ENCODE measurements around the gene GAA. TPM values are rescaled to one million over a fixed set of nuclear protein-coding genes. Genes with fewer than 3 reads are reported as not detected.

GAA gene
- total and polyA plus RNA-seq, 12 donors = 5.6 to 170 (median 90.5) TPM

DNA sequence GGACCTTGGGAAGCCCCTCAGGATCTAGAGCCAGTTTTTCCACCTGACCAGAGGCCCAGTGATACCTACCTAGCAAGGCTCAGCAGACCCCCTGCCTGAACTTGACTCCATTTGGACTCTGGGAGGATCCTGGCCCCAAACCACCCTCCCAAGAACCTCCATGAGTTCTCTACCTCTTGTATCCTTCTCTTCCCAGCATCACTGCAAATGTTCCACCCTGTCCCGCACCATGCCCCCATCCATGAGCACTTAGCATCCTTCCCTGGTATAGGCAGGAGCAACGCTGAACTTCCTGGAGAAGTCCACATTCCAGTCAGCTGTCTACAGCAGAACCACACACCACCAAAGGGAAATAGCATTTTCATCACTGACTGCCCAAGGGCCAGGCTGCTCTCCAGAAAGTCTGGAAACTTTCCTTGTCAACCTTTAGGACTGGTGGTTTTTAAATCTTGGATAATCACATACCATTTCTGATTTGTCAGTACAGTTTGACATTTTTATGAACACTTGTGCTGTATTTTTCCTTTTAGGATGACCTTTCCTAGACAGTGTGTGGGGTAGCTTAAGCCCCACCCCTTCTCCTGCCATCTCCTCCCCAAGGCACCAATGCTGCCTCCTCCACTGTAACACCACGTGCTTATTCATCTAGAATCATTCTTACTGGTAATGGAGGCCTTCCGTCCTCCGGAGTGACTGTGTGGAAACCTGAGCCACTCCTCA, 31.7 kb downstream of the GAA start:
- Histone ChIP-seq H3K27me3 (no peaks in the 10 kb centered on the region), H3K4me1 (replicated peaks in 1 of 2) (no peaks in the 10 kb centered on the region), H3K9me3 (replicated peaks in 1 of 3) (no peaks in the 10 kb centered on the region), H3K4me3 (no peak overlapping the region), H3K36me3 (replicated peaks in 1 of 2) (peaks cover 0 to 52% of the 10 kb centered on the region in 2 donors), H3K27ac (no peak overlapping the region)
- DNase-seq = no peak
- intact Hi-C loops (cut with DNase I) = loop anchor here in 1 of 2 donors (10.0 kb wide), 1 partner anchor 252 kb away; no protein-coding TSS in a partner anchor
- WGBS, 4 donors = 83 to 87% (median 84%) methylated on average over 5 of the region's 5 CpGs
- TF ChIP-seq, protein P1, sequence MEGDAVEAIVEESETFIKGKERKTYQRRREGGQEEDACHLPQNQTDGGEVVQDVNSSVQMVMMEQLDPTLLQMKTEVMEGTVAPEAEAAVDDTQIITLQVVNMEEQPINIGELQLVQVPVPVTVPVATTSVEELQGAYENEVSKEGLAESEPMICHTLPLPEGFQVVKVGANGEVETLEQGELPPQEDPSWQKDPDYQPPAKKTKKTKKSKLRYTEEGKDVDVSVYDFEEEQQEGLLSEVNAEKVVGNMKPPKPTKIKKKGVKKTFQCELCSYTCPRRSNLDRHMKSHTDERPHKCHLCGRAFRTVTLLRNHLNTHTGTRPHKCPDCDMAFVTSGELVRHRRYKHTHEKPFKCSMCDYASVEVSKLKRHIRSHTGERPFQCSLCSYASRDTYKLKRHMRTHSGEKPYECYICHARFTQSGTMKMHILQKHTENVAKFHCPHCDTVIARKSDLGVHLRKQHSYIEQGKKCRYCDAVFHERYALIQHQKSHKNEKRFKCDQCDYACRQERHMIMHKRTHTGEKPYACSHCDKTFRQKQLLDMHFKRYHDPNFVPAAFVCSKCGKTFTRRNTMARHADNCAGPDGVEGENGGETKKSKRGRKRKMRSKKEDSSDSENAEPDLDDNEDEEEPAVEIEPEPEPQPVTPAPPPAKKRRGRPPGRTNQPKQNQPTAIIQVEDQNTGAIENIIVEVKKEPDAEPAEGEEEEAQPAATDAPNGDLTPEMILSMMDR (IDR thresholded peaks at IDR 0.05) = no peak
- no peak for TF ChIP-seq POLR2A (IDR thresholded peaks at IDR 0.05)

DNA sequence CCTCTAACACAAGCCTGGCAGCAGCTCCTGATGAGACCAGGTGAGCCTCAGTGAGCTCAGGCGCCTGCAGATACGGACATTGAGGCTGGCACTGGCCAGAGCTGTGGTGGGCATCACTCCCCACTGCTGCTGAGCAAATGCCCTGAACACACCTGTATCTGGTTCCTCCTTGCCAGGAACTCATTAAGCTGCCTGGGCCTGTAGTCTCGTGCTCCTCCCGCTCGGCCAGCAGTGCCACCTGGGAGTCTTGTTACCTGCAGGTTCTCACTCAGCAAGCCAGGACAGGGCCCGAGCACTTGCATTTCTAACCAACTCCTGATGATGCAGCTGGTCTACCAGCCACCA, 32.2 kb downstream of the GAA start:
- 94 to 100% (median 97%) methylated on average over 6 of the region's 6 CpGs for WGBS, 4 donors
- H3K4me3 ChIP-seq = no peak overlapping the region
- TF ChIP-seq, protein P1 (IDR thresholded peaks at IDR 0.05) = no peak
- no peak for TF ChIP-seq POLR2A (IDR thresholded peaks at IDR 0.05)
- no peaks in the 10 kb centered on the region for H3K9me3 ChIP-seq (replicated peaks in 1 of 3)
- no peak overlapping the region for H3K27ac ChIP-seq
- no peak for DNase-seq
- intact Hi-C loops (cut with DNase I) = loop anchor here in 1 of 2 donors (10.0 kb wide), 1 partner anchor 251 kb away; no protein-coding TSS in a partner anchor
- no peaks in the 10 kb centered on the region for H3K27me3 ChIP-seq
- H3K4me1 ChIP-seq (replicated peaks in 1 of 2) = no peaks in the 10 kb centered on the region
- H3K36me3 ChIP-seq (replicated peaks in 1 of 2) = peaks cover 0 to 57% of the 10 kb centered on the region in 2 donors

DNA sequence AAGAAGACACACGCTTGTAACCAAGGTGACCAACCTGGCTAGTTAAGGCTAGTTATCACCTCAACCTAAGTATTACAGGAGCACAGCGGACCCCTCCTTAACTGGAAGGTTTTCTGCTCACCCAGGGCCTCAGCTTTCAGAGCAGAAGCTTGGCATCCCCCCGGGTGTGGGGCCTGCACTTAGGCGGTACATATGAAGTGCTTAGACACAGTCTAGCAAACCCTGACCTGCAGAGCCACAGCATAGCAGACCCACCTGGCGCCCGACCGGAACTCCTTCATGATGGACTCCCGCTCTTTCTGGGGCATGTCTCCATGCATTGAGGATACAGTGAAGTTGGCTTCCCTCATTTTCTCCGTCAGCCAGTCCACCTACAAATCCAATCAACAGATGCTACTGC, 35.8 kb downstream of the GAA start:
- WGBS, 4 donors = 95 to 98% (median 96%) methylated on average over 5 to 9 of the region's 9 CpGs
- no peak for DNase-seq
- intact Hi-C loops (cut with DNase I) = loop anchor here in 1 of 2 donors (10.0 kb wide), 1 partner anchor 248 kb away; no protein-coding TSS in a partner anchor
- no peaks in the 10 kb centered on the region for H3K9me3 ChIP-seq (replicated peaks in 1 of 3)
- H3K27me3 ChIP-seq = no peaks in the 10 kb centered on the region
- peaks cover 0 to 93% of the 10 kb centered on the region in 2 donors for H3K36me3 ChIP-seq (replicated peaks in 1 of 2)
- TF ChIP-seq, protein P1 (IDR thresholded peaks at IDR 0.05) = no peak
- TF ChIP-seq POLR2A (IDR thresholded peaks at IDR 0.05) = no peak
- H3K27ac ChIP-seq = no peak overlapping the region
- no peaks in the 10 kb centered on the region for H3K4me1 ChIP-seq (replicated peaks in 1 of 2)
- H3K4me3 ChIP-seq = no peak overlapping the region

DNA sequence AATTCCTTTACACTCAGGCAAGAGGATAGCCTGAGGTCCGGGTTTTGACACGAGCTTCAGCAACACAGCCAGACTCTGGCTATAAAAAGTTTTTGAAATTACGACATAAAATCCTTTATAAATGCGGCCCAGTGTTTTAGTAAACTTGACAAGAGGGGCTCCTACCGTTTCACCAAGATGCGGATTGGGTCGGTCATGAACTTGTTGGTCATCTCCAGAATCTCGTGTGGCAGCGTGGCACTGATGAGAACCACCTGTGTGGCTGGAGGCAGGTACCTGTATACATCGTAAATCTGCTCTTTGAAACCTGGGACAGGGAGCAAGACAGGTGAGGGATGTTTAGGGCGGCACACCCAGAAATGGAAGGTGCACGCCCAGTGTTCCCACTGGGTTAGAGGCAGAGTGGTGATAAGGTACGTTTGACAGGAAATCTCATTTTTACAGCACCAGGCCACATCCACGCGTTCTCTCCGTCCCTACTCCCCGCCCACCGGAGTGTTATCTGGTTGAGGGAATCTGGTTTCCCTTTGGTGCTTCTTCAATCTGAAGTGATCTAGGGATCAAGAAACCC, 37.6 kb downstream of the GAA start:
- H3K4me3 ChIP-seq = no peak overlapping the region
- H3K27ac ChIP-seq = no peak overlapping the region
- no peaks in the 10 kb centered on the region for H3K9me3 ChIP-seq (replicated peaks in 1 of 3)
- TF ChIP-seq, protein P1 (IDR thresholded peaks at IDR 0.05) = no peak
- TF ChIP-seq POLR2A (IDR thresholded peaks at IDR 0.05) = no peak
- peaks cover 0 to 100% of the 10 kb centered on the region in 2 donors for H3K36me3 ChIP-seq (replicated peaks in 1 of 2)
- H3K4me1 ChIP-seq (replicated peaks in 1 of 2) = peaks cover 0 to 7% of the 10 kb centered on the region in 2 donors
- intact Hi-C loops (cut with DNase I) = loop anchor here in 1 of 2 donors (10.0 kb wide), 1 partner anchor 246 kb away; no protein-coding TSS in a partner anchor
- DNase-seq = peak in 1 of 7 donors; percentile 4
- WGBS, 4 donors = 91 to 93% (median 93%) methylated on average over 18 of the region's 18 CpGs
- no peaks in the 10 kb centered on the region for H3K27me3 ChIP-seq
